Activated CD4-positive, CD25-positive, alpha-beta regulatory T cell treated with anti-CD3 and anti-CD28 coated beads, Interleukin-2, amount 50 U/mL, for 72 hours (primary cell): ENCODE data around the gene MAPRE2.

Experiments used
- DNase-seq: peaks from one replicate; pipeline ENCODE4 v3.0.0; 2021

MAPRE2 gene

DNA sequence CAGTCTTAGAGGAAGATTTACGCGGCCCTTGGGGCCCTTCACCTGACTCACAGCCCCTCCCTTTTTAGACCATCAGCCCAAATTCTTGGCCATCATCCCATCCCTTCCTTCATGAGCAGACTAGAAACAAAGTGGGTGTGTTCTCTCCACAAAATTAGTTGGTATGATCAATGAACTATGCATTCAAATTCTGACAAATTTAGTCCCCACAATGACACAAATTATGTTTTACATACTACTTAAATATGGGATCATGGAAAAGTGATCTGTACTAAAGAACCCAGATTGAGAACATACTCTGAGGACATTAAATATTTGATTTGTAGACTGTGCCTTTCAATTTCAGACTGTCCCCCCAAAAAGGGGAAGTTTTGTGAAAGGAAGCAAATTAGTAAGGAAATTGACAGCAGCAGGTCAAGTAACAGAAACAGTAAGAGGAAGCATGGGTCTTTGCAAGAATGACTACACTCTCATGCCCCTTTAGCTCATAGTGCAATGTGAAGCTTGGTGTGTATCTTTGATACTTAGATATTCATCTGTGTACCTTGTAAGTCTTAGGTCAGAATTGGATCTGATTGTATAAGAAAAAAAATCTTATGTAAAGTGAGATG lies 2.2 kb upstream of the MAPRE2 start:
- DNase-seq = no peak

DNA sequence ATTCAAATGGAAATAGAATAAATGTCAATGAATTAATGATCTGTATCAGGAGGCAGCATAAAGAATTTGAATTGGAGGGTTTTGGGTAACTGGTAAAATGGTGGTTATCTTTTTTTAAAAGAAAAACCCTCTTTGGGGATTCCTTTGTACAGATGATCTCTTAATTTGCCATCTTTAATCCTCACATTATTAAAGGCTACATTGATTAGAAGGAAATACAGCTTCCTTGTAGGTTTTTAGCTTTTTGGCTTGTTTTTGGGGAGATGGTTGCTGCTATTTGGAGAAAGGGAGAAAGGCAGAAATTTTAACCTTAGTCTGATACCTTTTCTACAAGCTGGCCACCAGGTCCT lies 600 bp upstream of the MAPRE2 start:
- DNase-seq = no peak

DNA sequence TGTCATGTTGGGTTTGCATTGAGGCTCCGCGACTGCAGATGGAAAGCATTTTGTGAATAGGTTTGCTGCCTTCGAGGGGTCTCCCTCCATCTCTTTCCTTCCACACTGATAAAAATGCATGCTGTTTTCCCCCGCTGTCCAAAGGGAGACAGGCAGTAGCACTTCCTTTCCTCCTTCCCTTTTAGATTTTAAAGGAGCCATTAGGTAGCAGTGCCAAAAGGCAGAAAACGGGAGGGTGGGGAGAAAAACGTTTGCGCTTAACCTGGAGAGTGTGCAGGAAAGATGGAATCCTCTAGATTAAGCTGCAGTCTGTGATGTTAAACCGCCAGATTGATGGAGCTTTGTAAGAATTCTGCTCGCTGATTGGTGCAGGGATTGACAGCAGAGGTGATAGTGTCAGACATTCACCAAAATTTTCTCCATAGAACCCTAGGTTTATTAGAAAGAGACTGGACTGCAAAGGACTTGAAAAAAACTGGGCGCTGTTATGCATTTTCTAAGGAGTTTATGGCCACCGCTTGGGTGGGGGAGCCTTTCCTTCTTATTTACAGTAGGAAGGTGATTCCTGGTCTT lies 688 bp downstream of the MAPRE2 start:
- no peak for DNase-seq

DNA sequence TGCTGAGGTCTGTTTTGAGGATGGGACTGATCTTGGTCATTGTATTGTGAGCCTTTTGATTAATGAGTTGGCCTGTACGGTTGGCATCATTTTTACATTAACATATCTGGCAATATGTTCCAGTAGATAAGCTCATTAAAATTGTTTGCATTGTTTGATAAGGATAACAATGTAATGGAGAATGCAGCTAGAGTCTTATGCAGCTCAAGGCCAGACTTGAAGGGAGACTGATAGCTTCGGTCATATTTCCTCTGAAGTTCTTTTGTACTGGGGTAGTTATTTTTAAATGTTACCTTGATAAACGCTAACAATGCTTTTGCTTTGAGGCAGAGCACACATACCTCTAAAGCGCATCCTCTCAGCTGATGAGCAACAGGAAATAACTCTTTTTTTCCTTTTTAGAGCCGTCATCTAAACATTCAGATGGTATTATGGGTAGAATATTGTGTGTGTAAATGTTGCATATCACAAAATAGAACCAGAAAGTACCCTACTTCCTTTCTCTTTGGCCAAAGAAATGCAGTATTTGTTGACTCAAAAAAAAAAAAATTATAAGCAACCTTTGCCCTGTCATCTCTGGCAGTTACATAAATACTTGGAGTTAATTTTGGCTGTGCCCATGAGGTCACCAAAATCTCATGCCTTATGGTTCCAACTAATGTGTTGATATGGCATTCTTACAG lies 1.3 kb downstream of the MAPRE2 start:
- no peak for DNase-seq

DNA sequence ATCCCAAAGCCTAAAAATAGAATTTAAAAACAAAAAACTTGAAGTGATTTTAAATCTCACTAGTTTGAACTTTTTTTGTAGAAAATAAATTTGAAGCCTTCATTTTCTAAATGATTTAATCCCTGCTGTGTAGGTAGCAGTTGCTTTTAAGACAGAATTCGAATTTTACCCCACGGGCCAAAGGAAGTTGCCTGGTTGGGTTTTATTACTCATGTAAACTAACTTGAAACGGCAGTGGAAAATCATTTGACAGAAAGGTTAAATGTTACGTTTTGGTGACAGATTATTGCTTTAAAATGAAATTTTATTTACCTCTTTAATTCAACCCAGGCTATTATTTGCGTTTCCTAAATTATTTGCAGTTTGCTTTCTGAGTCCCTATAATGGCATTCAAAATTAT lies 2.0 kb downstream of the MAPRE2 start:
- DNase-seq = no peak

DNA sequence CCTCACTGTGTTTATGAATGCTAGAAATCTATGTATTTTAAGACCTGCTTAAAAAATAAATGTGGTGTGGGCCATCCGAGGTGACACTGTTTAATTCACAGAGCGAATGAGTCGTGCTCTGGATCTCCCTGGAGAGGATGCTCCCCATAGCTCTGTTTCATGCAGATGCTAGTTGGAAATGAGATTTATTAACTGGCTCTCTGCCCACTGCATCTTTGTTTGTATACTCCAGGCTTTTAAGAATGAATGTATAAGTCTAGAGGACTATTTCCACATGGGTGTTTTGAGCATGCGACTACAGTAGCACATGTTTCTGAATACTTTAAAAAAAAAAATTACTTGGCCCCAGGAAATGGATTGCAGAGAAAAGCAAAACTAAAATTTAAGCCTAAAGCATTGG lies 3.9 kb downstream of the MAPRE2 start:
- no peak for DNase-seq

DNA sequence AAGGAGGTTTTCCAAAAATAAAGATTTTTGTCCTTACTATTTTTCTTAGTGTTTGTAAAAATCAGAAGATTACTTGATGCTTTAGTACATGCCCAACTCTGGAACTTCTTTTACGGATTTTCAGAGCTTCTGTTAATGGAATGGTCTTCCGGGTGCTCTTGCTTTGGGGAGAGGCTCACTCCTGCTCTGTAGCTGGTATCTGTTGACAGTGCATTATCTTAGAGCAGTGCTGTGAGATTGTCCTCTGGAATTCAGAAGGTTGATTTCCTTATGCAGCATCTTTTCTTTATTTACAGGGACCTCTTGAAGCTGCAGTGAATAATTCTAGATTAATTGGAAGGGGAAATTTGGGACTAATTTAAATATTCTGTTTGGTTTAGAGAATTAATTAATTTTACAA lies 4.6 kb downstream of the MAPRE2 start:
- DNase-seq = no peak

DNA sequence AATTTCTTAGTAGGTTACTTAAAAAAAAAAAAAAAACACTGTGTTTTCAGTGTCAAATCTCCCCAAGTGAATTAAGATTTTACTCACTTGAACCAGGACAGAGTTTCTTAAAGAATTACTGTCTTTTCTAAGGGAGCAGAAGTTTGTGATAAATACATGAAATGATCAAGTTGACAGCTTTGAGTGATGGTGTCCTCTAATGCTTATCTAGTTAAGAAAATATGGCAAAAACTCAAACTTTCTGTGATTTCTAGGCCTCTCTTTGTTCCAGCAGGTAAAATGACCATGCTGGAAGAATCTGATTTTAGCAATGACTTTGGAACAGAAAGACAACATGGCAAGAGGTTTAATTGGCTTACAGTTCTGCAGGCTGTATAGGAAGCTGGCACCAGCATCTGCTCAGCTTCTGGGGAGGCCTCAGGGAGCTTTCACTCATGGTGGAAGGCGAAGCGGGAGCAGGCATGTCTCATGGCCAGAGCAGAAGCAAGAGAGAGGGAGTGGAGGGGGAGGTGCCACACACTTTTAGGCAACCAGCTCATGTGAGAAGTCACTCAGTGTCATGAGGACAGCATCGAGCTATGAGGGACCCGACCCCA lies 6.6 kb downstream of the MAPRE2 start:
- DNase-seq = no peak

DNA sequence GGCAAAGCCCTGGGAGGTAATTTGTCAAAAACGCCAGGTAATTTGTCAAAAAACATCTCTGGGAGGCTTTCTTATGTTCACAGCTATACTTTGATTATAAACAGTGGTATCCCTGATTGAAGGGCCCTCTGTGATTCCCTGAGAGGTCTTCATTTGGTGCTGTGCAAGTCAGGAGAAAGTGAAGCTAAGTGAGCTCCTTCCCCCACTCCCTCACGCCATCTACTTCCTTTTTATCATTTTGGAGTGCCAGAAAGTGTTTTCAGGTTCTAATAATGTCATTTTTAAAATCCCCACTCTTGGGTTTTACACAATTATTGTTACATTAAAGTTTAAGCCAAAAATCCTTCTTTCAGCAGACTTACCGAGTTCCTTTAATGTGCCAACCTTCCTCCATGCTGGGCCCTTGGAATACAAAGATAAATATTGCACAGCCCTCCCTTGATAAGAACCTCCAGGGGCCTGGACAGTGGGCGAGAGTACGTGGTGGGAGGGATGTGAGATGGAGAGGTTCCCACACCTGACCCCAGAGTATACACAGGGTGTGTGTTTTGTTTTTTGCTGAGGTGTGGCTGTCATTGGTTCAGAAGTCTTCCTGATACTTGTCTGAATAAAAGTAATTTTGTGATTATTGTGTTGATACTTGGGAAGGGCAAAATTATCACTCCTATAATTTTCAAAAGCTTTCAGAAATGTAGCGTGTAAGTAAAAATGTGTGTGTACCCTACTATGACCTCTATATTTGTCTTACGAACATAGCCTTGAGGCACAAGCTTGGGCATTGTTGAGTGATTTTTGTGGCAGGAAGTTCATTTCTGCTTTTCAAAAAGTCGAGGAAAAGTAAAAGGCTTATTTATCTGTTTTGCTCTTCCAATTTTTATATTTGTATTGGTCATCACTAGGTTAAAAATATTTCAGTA lies 8.2 kb downstream of the MAPRE2 start:
- no peak for DNase-seq

DNA sequence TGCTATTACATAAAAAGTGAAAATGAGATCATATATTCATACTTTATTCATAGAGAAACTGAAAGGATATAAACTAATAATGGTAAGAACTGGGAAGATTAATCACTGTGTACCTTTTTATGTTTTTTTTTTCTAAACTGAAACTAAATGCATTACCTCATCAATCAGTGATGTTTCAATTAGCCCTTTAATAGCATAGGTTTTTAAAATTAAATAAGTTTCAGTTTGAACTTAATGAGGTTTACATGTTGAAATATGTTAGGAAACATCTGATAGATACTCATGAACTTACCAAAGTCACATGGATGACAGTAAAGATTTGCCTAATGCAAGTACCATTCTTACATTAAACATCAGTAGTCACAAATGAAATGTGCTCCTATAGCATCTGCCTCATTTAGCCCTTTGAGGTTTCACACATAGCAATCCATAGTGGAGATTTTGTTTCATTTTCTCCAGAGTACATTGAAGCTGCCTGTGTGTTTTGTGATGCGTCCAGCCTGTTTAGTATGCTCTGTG lies 8.9 kb downstream of the MAPRE2 start:
- no peak for DNase-seq

DNA sequence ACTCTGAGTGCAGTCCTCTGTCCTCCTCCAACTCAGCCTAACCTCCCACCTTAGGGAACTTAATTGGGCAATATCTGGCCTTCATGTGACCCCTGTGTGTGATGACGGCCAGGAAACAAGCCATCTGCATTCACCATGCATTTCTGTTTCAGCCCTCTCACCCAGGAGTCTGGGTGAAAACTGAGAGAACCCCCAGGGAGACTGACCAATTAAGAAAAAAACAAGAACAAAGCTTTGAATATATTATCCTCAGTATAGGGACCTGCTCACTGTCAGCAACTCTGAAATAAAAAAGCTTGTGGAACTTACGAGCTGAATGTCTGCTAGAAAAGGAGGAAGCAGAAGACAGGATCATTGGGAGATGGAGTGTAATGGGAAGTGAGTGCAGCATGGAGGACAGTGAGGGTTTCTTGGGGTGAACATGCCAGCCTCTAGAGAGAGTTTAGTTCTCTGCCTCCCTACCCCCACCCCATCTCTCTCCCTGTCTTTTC lies 9.5 kb downstream of the MAPRE2 start:
- DNase-seq = no peak

DNA sequence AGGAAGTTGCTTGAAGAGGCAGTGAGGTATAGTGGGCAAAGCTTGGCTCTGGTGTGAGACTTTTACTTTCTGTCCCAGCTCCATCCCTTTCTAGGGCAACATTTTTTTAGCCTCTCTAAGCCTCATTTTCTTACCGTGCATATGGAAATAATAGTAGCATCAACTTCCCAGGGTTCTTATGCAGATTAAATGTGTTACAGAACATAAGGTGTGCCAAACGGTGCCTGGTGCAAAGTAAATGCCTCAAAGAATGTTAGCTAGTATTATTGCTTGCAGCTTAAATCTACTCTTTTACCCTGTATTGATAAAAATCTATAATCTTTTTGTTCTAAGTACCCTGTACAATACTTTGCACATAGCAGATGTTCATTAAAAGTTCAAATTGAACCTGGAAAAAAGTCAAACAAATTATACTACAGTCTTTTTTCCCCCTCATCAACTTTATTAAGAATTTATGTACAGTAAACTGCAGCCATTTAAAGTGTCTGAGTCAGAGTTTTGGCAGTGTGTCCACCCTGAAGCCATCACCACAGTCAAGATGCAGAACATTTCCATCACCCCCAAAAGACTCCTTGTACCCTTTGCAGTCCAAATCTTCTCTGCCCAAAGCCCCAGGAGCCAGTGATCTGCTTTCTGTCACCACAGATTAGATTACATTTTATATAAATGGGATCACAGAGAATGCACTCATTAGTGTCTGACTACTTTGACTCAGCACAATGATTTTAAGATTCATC lies 10.6 kb downstream of the MAPRE2 start:
- DNase-seq = no peak

DNA sequence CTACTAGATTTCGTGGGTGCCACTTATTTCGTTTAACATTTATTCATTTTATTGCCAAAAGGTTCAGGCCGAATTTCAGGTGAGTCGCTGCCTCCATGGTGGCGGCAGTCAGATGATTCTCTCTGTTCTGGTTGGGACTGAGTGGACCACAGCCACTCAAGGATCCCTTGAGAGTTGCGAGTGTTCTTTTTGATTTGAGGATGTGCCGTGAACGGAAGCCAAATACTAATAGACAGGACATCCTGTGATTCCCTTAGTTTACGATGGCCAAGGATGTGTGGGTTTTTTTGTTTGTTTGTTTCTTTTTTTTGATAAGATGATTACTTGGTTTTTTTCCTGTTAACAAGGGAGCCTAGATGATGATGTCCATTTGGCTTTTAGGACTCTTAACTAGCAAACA lies 13.2 kb downstream of the MAPRE2 start:
- no peak for DNase-seq

DNA sequence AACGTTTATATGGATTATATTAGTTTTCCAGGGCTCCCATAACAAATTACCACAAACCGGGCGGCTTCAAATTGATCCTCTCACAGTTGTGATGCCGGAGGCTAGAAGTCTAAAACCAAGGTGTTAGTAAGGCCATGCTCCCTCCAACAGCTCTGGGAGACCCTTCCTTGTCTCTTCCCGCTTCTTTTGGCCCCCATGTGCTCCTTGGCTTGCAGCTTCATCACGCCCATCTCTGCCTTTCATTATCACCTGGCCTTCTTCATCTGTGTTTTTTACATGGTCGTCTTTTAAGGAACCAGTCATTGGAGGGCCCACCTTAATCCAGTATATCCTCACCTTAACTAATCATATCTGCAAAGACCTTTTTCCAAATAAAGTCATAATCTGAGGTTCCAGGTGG lies 13.9 kb downstream of the MAPRE2 start:
- DNase-seq = no peak

DNA sequence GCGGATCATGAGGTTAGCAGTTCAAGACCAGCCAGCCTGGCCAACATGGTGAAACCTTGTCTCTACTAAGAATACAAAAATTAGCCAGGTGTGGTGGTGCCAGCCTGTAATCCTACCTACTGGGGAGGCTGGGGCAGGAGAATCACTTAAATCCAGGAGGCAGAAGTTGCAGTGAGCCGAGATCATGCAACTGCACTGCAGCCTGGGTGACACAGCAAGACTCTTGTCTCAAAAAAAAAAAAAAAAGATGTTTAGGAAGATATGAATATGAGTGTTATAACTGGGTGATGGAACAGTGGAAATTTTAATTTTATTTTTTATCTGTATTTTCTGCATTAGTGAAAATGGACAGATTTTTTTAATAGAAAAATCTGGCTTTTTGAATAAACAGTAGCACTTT lies 14.5 kb downstream of the MAPRE2 start:
- DNase-seq = no peak

DNA sequence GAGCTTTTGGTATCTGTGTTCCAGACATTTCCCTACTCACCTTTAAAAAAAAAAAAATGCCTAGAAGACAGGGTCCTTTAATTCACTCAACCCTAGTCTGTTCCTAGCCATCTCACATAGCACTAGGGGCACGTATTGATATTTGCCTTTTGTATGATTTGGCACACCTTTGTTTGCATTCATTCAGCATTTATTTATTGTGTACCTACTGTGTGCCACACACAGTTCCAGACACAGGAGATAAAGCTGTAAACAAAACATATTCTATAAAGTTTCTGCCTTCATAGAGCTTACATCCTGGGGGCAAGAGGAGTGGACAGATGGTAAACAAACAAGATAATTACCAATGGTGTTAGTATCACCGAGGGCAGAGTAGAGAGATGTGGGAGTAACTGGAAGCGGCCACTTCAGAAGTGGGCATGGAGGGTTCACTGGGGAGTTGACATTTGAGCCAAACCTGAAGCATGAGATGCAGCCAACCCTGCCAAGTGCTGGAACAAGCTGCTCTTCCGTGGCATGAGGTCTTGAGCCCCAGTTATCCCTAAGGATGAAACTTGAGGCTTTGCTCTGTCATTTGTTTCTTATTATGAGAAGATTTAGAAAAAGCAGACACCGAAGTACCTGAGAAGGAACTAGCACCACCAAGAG lies 18.2 kb downstream of the MAPRE2 start:
- DNase-seq = no peak

DNA sequence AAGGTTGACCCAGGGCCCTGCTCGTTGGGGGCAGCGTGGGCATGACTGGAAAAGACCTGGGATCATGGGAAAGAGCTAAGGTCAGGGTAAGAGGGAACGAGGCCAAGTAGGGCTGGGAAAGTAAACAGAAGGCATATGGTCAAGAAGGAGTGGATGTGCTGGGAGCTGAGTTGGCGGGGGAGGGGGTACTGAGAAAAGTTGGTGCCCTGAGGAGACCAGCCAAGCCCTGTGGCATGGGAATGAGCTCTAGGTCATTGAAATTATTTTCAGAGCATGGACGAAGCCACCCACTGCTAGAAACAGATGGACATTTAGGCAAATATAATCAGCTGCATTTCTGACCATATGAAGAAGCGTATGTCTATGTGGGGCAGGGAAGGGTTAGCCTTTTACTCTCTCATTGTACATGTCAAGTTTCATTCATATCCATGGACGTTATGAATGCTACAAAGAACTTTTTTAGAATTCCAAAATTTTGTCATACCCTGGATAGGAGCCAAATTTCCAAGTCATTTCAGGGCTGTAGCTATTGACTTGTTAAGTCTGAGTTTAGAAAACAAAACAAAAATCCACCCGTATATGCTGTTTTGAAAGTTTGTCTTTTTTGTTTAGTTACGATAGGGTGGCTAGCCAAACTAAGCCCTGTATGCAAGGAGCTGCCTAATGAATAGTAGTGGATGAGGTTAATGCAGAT lies 19.1 kb downstream of the MAPRE2 start:
- DNase-seq = no peak

DNA sequence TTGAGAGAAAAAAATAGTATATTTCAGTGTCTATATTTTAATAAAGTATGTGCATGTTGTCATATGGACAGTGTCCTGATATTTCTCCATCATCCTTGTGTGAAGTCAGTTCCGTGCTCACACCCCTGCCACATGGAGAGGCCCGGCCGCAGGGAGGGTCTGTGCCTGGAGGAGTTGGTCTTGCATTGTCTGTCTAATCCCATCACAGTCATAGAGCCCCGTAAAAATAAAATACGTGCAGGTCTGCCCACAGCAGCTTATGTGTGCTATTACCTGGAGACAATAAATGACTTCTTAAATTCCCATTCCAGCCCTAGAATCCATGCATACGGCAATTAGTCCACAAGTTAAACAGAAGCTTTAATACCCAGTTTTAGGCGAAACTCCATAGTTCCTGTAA lies 20.1 kb downstream of the MAPRE2 start:
- DNase-seq = no peak

DNA sequence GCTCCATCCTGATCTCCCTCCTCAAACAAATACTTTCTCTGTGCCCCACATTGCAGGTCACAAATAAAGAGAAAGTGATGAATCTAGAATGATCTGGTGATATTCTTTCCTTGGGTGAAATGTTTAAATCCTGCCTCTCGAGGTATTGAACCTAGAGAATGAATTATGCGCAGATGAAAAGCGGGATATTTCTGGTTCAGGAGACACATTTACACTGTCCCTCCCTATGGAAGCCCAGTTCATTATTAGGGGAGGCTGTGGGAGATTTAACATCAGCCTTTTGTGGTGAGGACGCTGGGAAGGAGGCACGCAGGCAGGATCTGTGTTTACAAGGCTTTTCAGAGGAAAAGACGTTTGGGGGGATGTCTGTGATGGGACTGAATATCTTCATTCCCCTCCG lies 20.6 kb downstream of the MAPRE2 start:
- DNase-seq = no peak

DNA sequence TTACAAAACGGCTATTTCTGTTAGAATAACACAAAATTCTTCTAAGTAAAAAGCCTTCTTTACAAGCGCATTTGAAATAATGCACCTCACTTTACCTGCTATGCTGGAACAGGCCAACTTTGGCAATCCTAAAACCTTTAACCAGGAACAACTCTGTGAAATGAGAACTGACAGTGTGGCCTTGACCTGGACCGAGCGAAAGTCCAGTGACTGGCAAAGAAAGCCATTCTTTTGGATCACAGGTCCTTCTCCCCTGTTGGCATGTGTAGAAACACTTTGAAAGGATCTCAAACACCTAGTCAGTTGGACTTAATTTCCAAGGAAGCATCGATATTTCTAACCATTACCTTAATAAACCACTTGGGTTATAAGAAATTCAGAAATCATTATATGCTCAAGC lies 21.2 kb downstream of the MAPRE2 start:
- no peak for DNase-seq
